Sigmoid colon (tissue), 4 donors: ENCODE measurements around the gene IKZF1.

ENCODE experiments used
- CTCF ChIP-seq, 4 experiments: fragments of 450-650 bp in 3 of 4; fragments of 200-600 bp in 1 of 4; IDR thresholded peaks; one replicate each; pipeline ENCODE4 v1.5.1; 2016 to 2019; ENCODE audit warnings: antibody characterized with exemption in 4 of 4, mild to moderate bottlenecking in 3 of 4, moderate library complexity in 2 of 4
- POLR2A ChIP-seq, 2 donors: fragments of 450-650 bp; IDR thresholded peaks; one replicate each; pipeline ENCODE4 v1.6.1; 2016; ENCODE audit warnings: antibody characterized with exemption in 2 of 2, mild to moderate bottlenecking in 2 of 2, moderate library complexity in 2 of 2
- POLR2AphosphoS5 ChIP-seq, 4 donors: sonication (generic); formaldehyde crosslinking; IDR thresholded peaks; one replicate each; pipeline ENCODE4 v1.6.1; 2017; ENCODE audit warnings: antibody characterized with exemption in 4 of 4

- TF ChIP-seq CTCF (IDR thresholded peaks at IDR 0.05), result no peak
- no peak for TF ChIP-seq POLR2AphosphoS5 (IDR thresholded peaks at IDR 0.05)
- TF ChIP-seq POLR2A (IDR thresholded peaks at IDR 0.05), result no peak
These were observed 126.8 kb downstream of the IKZF1 start for GRCh38 chr7:50431316-50431715.
